ENCODE results near the gene SHBG. TPM values are rescaled to one million over a fixed set of nuclear protein-coding genes. Genes with fewer than 3 reads are reported as not detected.
A peak's percentile ranks its signal among the peaks of the same experiment; 100 is the strongest.

SHBG gene
- total RNA-seq, 1 donor from 2014 or later, result 0.74 TPM

DNA sequence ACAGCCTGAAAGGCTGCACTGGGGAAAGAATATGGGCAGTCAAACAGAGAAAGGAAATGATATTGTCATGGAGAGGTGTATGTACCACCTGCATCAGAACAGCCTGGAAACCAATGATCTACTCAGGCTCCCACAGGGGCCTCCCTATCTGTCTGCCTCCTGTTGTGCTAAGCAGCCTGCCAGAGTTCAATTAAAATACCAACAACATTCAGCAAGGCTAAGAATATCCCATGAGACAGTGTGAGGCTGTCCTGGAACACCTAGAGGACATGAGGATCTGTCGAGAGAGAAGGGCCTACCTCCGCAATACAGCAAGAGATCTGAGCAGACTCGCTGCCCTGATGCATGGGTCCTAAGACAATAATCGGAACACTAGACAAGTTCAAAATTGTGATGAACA, 23.7 kb upstream of the SHBG start:
- no peak overlapping the region for H3K4me3 ChIP-seq
- intact Hi-C loops (cut with micrococcal nuclease), result no loop called here
- peak overlapping the region; percentile 89 for H3K27ac ChIP-seq (replicated peaks)
- H3K27me3 ChIP-seq (ENCODE audit: low read depth), result no peaks in the 10 kb centered on the region
- H3K9me3 ChIP-seq (replicated peaks), result no peaks in the 10 kb centered on the region
- TF ChIP-seq, protein P1, sequence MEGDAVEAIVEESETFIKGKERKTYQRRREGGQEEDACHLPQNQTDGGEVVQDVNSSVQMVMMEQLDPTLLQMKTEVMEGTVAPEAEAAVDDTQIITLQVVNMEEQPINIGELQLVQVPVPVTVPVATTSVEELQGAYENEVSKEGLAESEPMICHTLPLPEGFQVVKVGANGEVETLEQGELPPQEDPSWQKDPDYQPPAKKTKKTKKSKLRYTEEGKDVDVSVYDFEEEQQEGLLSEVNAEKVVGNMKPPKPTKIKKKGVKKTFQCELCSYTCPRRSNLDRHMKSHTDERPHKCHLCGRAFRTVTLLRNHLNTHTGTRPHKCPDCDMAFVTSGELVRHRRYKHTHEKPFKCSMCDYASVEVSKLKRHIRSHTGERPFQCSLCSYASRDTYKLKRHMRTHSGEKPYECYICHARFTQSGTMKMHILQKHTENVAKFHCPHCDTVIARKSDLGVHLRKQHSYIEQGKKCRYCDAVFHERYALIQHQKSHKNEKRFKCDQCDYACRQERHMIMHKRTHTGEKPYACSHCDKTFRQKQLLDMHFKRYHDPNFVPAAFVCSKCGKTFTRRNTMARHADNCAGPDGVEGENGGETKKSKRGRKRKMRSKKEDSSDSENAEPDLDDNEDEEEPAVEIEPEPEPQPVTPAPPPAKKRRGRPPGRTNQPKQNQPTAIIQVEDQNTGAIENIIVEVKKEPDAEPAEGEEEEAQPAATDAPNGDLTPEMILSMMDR (IDR thresholded peaks at IDR 0.05; ENCODE audit: borderline replicate concordance), result no peak
- peaks cover 55% of the 10 kb centered on the region for H3K4me1 ChIP-seq
- H3K36me3 ChIP-seq, result peaks cover 50% of the 10 kb centered on the region
- no peak for DNase-seq

DNA sequence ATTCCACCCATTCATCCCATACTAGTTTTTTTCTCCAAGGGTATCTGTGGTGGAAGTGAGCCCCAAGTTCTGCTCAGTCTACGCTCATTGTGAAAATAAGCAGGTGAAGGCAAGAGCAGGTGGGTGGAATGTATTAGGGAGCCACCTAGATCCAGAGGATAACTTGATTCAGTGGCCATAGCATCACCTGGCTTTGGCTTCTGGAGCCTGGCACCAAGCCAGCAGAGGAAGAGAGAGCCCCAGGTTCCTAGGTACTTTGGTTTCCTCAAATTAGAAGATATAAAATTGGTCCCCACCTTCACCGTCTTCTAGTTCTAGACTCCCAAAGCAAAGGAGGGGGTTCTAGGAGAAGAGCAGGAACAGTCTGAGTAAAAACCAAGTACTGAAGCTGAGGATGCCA, 19.3 kb upstream of the SHBG start:
- Histone ChIP-seq H3K9me3 (replicated peaks) (no peaks in the 10 kb centered on the region), H3K36me3 (peaks cover 10% of the 10 kb centered on the region), H3K4me1 (peaks cover 85% of the 10 kb centered on the region), H3K27ac (replicated peaks) (peak overlapping the region; percentile 27), H3K27me3 (ENCODE audit: low read depth) (no peaks in the 10 kb centered on the region), H3K4me3 (no peak overlapping the region)
- TF ChIP-seq, protein P1 (IDR thresholded peaks at IDR 0.05; ENCODE audit: borderline replicate concordance), result no peak
- no peak for DNase-seq
- intact Hi-C loops (cut with micrococcal nuclease), result no loop called here

DNA sequence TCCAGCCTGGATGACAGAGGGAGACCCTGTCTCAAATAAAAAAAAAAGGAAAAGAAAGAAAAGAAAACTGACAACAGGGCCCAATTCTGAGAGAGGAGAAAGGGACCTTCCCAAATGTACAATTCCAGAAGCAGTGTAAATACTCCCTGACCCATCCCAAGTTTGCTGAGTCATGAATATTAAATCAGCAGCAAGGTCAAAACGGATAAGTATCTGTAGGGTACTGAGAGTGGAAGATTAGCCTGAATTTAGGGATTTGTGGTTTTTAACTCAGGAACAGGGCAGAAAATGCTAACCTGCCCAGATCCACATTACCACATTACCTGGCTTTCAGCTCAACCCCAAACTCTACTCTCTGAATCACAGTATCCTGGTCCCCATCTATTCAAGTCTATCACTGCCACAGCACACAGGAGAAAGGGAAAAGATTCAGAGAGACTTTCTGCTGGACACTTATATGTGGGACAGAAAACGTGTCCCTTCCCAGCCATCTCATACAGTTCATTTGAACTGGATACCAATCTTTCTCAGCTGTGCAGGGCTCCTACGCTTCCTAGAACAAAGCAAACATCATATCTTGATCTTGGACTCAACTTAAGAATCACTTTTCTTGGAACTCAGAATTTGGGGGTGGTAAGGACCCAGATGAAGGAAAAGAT, 18.2 kb upstream of the SHBG start:
- Histone ChIP-seq H3K4me3 (peak overlapping the region; percentile 91), H3K4me1 (peaks cover 75% of the 10 kb centered on the region), H3K27ac (replicated peaks) (peak overlapping the region; percentile 42), H3K9me3 (replicated peaks) (no peaks in the 10 kb centered on the region), H3K27me3 (ENCODE audit: low read depth) (no peaks in the 10 kb centered on the region), H3K36me3 (peaks cover 9% of the 10 kb centered on the region)
- no peak for DNase-seq
- TF ChIP-seq, protein P1 (IDR thresholded peaks at IDR 0.05; ENCODE audit: borderline replicate concordance), result no peak
- intact Hi-C loops (cut with micrococcal nuclease), result no loop called here

DNA sequence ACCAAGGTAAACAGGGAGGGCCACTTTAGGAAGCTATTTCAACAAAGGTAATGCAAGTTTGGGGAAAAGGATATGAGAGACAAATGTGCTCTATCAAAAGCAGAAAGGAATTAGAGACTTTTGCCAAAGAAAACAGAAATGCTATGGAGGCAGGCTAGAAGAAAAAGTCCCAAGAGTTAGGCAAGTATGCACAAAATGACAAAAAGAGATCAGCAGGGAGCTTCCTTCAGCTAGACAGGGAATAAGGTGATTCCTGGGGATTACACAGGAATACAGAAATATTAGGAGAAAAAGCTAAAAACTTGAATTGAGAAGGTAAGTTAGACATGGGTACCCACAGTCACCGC, 17.7 kb upstream of the SHBG start:
- Histone ChIP-seq H3K9me3 (replicated peaks) (no peaks in the 10 kb centered on the region), H3K27ac (replicated peaks) (peak overlapping the region; percentile 42), H3K4me3 (peak overlapping the region; percentile 91), H3K4me1 (peaks cover 70% of the 10 kb centered on the region), H3K27me3 (ENCODE audit: low read depth) (no peaks in the 10 kb centered on the region), H3K36me3 (peaks cover 9% of the 10 kb centered on the region)
- TF ChIP-seq, protein P1 (IDR thresholded peaks at IDR 0.05; ENCODE audit: borderline replicate concordance), result no peak
- DNase-seq, result no peak
- intact Hi-C loops (cut with micrococcal nuclease), result no loop called here

DNA sequence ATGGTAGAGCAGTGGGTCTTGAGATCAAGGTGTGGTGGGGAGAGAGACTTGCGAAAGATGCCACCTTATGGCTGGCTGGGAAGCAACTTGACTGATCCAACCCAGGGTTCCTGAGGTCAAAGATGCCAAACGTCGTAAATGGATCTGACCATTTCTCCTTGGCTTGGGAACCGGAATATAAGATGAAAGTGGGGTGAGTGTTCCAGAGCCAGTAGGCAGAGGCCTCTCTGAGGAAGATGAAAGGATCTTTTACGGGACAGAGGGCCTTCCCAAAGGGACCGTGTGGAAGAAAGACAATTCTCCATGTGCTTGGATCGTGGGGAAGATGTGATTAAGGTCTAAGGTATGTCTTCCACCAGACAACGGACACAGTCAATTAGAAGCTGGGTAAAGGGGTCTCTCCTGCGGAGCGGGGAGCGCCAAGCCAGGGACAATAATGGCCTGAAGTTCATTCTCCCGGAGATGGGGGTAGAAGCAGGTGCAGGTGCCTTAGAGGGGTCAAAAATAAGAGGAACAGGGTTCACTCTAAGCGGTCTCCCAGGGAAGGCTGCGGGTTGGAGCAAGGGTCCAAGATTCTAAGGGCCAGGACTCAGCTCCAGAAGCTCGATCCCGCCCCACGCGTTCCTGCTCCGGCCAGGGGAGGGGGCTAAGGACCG, 16.0 kb upstream of the SHBG start:
- peaks cover 9% of the 10 kb centered on the region for H3K36me3 ChIP-seq
- no peak for DNase-seq
- no peaks in the 10 kb centered on the region for H3K27me3 ChIP-seq (ENCODE audit: low read depth)
- intact Hi-C loops (cut with micrococcal nuclease), result no loop called here
- TF ChIP-seq, protein P1 (IDR thresholded peaks at IDR 0.05; ENCODE audit: borderline replicate concordance), result no peak
- peaks cover 60% of the 10 kb centered on the region for H3K4me1 ChIP-seq
- H3K9me3 ChIP-seq (replicated peaks), result no peaks in the 10 kb centered on the region
- peak overlapping the region; percentile 99 for H3K27ac ChIP-seq (replicated peaks)
- H3K4me3 ChIP-seq, result peak overlapping the region; percentile 91

Measured in left ventricle myocardium inferior (tissue), 1 donor.